Activated naive CD4-positive, alpha-beta T cell treated with anti-CD3 and anti-CD28 coated beads, Interleukin-2, amount 10 ng/mL, durations not matched to agents 7 days and 5 days (primary cell): ENCODE data around the gene ZFYVE9.
"Not testable (repeated sequence)": the region's sequence is repeated elsewhere in the genome, so short reads cannot be mapped to it uniquely, and the experiment has no call there.

ENCODE experiments used
- CTCF ChIA-PET: fragments of 350-600 bp; sonication (Branson Sonifier 250); formaldehyde crosslinking; loops from one replicate; lab custom pipeline; 2021; ENCODE audit warnings: antibody characterized with exemption; lab: Charles Lee
- DNase-seq: peaks from one replicate; pipeline ENCODE4 v3.0.0-alpha.2; 2020
- H3K27ac Mint-ChIP-seq: one replicate; pipeline ENCODE4 v1.8.0; 2021; ENCODE audit warnings: mild to moderate bottlenecking, moderate library complexity, mixed read lengths
- H3K27me3 Mint-ChIP-seq: one replicate; pipeline ENCODE4 v1.8.0; 2021; ENCODE audit warnings: mild to moderate bottlenecking, mixed read lengths
- H3K36me3 Mint-ChIP-seq: one replicate; pipeline ENCODE4 v1.8.0; 2021; ENCODE audit warnings: mixed read lengths
- H3K4me1 Mint-ChIP-seq: one replicate; pipeline ENCODE4 v1.8.0; 2021; ENCODE audit warnings: mixed read lengths
- H3K4me3 Mint-ChIP-seq: one replicate; pipeline ENCODE4 v1.8.0; 2021; ENCODE audit warnings: mild to moderate bottlenecking, moderate library complexity, mixed read lengths
- H3K9me3 Mint-ChIP-seq: one replicate; pipeline ENCODE4 v1.8.0; 2021; ENCODE audit warnings: mixed read lengths

The ZFYVE9 gene

DNA sequence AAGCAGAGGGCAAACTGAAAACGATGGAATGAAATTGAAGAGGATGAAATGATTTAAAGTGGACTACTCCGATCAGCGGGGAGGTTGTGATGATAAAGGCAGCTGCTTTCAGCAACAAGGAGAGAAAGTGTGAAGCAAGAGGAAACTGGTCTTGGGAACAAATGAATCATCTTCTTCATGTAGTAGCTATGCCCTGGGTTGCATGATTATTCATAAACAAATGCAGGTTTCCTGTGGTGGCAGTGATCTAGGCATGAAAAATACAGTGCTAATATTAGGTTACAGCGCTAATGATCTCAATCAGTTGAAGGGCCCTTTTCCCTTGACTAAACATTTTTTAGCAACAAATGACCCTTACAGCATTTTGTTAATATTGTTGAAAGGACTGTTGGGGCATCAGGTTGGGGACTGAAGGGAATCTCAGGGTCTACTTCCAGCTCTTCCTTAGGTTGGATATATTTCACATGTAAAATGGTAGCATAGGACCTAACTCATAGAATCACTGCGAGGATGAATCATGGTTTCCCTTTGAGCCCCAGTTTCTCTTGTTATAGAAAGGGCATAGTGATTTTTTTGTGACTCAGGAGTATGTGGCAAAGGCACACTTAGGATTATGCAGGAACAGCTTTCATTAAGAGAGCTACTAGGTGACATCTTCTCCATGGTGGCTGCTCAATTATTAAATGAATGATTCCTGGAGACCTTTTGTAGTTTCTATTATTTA lies 1.9 kb upstream of the ZFYVE9 start:
- H3K4me3 Mint-ChIP-seq: no peak overlapping the region
- no peaks in the 10 kb centered on the region for H3K36me3 Mint-ChIP-seq
- DNase-seq: no peak
- H3K27ac Mint-ChIP-seq: no peak overlapping the region
- H3K4me1 Mint-ChIP-seq: peaks cover 31% of the 10 kb centered on the region
- no peaks in the 10 kb centered on the region for H3K9me3 Mint-ChIP-seq
- peaks cover 20% of the 10 kb centered on the region for H3K27me3 Mint-ChIP-seq
- CTCF ChIA-PET: interaction anchor here (0.7 to 1.3 kb wide), 2 partner anchors 13 to 75 kb away, joined by 3 read pairs; no protein-coding TSS in a partner anchor

DNA sequence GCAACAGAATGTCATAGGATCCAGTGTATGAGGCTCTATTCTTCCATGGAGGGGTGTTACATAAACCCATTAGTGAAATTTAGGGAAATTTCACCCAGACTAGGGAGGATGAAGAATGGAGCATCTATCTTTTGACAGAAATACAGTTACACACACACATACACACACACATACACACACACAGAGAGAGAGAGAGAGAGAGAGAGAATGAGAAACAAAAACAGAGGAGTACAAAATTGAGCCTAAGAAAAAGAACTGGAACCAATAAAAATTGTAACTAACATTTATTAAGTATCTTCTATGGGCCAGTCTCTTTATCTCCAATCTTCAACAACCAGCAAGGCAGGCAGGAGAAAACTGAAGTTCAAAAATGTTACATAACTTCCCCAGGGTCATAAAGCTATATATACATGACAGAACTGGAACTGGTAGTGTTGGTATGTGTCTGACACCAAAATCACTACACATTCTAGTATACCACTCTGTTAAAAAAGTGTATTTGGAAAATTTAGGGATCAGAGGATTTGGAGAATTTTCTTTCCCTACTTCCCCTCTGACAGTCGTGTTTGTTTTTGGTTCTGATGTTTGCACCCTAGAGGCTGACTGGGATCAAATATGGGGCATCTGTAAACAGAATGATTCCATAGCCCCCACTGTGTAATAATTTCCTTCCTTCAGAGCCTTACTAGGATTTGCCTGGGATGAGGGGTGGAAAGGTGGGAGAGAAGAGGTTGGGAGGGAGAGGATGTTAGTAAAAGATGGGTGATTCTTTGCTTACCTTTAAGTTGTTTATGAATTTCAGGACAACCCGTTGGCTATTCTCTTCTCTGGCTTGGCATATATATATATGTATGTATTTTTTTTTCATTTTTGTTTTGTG lies 1.0 kb upstream of the ZFYVE9 start:
- H3K36me3 Mint-ChIP-seq: no peaks in the 10 kb centered on the region
- no peak overlapping the region for H3K27ac Mint-ChIP-seq
- CTCF ChIA-PET: interaction anchor here (0.7 to 1.3 kb wide), 2 partner anchors 13 to 76 kb away, joined by 3 read pairs; no protein-coding TSS in a partner anchor
- no peak for DNase-seq
- H3K27me3 Mint-ChIP-seq: peaks cover 20% of the 10 kb centered on the region
- H3K4me3 Mint-ChIP-seq: peak overlapping the region; percentile 71
- peaks cover 34% of the 10 kb centered on the region for H3K4me1 Mint-ChIP-seq
- no peaks in the 10 kb centered on the region for H3K9me3 Mint-ChIP-seq

DNA sequence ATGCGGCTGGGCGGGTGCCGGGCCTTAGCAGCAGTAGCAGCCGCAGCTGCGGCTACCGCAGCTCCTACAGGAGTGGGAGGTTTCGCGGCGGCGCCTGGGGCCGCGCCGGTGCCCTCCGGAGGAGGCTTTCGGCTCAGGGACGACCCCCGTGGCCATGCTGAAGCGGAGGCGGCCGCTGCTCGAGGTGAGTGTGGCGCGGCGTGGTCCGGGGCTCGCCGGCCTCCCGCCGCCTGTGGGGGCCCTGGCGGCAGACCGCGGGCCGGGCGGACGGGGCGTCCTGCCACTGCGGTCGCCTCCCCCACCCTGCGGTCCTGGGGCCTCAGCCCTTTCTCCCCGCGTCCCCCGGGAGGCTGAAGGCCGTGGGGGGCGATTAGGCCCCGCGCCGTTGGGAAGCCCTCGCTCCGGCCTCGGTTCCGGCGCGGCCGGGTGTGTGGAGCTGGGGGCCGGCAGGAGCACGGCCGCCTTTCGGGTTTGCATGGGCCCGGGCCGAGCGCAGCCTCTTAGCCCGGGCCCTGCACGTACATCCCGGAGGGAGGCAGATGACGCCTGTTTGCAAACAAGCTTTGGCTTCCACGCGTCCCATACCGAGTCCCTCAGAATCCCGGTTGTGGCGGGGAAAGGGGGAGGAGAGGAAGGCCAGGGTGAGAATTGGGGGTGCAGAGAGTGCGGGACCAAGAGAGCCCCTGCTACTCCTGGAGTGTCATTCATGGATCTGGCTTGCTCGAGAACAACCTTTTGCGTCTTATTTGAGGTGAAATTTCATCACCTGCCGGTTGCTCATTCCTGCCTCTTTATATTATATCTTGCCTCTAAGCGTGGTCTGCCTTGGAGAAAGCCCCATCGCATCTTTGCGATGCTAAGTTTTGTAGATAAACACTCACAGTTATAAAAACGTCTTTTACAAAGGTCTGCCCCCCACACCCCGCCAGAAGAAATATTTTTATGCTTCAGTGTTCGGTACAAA lies 613 bp downstream of the ZFYVE9 start:
- no peak for DNase-seq
- CTCF ChIA-PET: no interaction called here
- H3K27ac Mint-ChIP-seq: no peak overlapping the region
- no peaks in the 10 kb centered on the region for H3K36me3 Mint-ChIP-seq
- no peaks in the 10 kb centered on the region for H3K9me3 Mint-ChIP-seq
- peaks cover 34% of the 10 kb centered on the region for H3K4me1 Mint-ChIP-seq
- peak overlapping the region; percentile 78 for H3K4me3 Mint-ChIP-seq
- peaks cover 20% of the 10 kb centered on the region for H3K27me3 Mint-ChIP-seq

DNA sequence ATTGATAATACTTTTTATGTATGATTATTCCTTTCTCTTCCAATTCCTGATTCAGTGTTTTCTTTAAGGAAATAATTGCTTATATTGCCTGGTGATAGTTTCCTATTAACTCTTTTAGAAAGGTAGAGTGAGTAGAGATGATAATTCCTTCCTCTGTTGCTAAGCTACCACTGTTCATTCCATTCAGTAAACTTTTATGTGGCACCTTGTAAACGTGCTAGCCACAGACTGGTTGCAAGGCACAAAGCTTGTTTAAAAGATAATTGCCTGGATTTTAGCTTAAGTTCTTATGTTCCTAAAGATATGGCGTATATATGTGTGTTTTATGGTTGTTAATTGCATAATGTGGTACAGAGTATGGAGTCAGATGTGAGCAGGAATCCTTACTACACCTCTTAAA lies 3.2 kb downstream of the ZFYVE9 start:
- Mint-ChIP-seq H3K4me1 (peaks cover 23% of the 10 kb centered on the region), H3K27ac (no peak overlapping the region), H3K9me3 (no peaks in the 10 kb centered on the region), H3K27me3 (peaks cover 20% of the 10 kb centered on the region), H3K4me3 (no peak overlapping the region), H3K36me3 (no peaks in the 10 kb centered on the region)
- CTCF ChIA-PET: interaction anchor here (1.2 kb wide), 1 partner anchor 18 kb away, joined by 4 read pairs; no protein-coding TSS in a partner anchor
- DNase-seq: no peak

DNA sequence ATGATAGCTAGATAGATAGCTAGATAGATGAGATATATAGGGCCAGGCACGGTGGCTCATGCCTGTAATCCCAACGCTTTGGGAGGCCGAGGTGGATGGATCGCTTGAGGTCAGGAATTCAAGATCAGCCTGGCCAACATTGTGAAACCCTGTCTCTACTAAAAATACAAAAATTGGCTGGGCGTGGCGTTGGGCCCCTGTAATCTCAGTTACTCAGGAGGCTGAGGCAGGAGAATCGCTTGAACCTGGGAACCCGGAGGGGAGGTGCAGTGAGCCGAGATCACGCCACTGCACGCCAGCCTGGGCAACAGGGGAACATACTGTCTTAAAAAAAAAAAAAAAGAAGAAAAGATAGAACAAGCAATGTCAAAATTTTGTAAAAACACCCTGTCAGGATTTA lies 8.6 kb downstream of the ZFYVE9 start:
- not testable (repeated sequence) for H3K36me3 Mint-ChIP-seq, H3K27ac Mint-ChIP-seq

DNA sequence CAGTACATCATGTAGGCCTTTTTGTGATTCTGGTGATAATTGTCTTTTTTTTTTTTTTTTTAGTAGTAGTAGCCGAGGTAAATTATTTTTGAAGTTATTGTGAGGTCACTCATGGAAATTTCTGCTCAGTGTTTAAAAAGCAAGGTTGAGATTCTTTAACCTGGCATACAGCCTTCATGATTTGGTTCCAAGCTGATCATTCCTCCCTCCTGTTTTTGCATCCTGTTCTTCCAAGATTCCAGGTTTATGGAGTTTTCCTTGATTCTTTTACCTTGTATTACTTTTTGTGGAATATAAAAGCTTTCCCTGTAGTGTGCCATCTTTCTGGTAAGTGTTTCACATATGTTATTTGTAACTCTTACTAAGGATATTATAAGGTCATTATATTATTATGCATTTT lies 9.1 kb downstream of the ZFYVE9 start:
- H3K4me3 Mint-ChIP-seq: no peak overlapping the region
- DNase-seq: no peak
- no peaks in the 10 kb centered on the region for H3K27me3 Mint-ChIP-seq
- no peaks in the 10 kb centered on the region for H3K4me1 Mint-ChIP-seq
- H3K36me3 Mint-ChIP-seq: no peaks in the 10 kb centered on the region
- CTCF ChIA-PET: no interaction called here
- no peak overlapping the region for H3K27ac Mint-ChIP-seq
- H3K9me3 Mint-ChIP-seq: no peaks in the 10 kb centered on the region

More for the DNA sequence above, 8.6 kb downstream of the ZFYVE9 start:
- H3K27me3 Mint-ChIP-seq, H3K4me3 Mint-ChIP-seq, CTCF ChIA-PET, DNase-seq, H3K9me3 Mint-ChIP-seq, H3K4me1 Mint-ChIP-seq: not testable (repeated sequence)

DNA sequence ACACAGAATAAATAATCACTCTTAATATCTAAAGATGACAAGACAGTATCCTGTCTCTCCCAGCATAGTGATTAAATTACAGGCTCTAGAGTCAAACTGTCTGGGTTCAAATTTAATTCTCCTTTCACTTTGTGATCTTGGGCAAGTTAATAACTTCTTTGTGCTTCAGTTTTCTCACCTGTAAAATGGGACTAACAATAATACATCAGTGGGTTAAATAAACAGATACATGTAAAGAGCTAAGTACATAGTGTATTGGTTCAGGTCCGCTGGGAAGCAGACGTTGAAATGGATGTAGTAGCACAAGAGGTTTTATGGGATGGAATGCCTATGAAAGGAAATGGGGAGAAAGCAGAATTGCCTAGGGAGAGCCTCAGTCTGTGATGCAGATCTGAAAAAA lies 10.7 kb downstream of the ZFYVE9 start:
- no peaks in the 10 kb centered on the region for H3K9me3 Mint-ChIP-seq
- H3K36me3 Mint-ChIP-seq: no peaks in the 10 kb centered on the region
- DNase-seq: no peak
- H3K27ac Mint-ChIP-seq: no peak overlapping the region
- H3K4me1 Mint-ChIP-seq: no peaks in the 10 kb centered on the region
- H3K4me3 Mint-ChIP-seq: no peak overlapping the region
- CTCF ChIA-PET: no interaction called here
- no peaks in the 10 kb centered on the region for H3K27me3 Mint-ChIP-seq

DNA sequence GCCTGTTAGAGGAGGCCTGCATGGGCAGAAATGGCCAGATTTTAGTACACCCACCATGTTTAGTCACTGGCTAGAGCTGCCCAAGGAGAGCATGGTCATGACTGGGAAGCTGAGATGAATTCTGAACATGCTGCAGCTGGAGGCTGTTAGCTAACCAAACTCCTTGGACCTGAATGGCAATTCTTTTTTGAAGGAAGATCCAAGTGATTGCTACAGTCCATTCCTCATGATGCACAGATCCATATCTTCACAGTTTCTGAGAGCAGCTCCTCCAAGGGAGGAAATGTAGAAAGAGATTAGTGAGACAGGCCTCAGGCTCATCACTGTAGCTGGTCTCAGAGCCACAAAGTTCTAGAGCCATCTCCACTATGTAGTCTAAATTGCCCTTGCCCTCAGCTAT lies 11.1 kb downstream of the ZFYVE9 start:
- no peak for DNase-seq
- Mint-ChIP-seq H3K27me3 (no peaks in the 10 kb centered on the region), H3K4me1 (no peaks in the 10 kb centered on the region), H3K9me3 (no peaks in the 10 kb centered on the region), H3K27ac (no peak overlapping the region), H3K4me3 (no peak overlapping the region), H3K36me3 (no peaks in the 10 kb centered on the region)
- CTCF ChIA-PET: interaction anchor here (1.2 kb wide), 1 partner anchor 141 kb away, joined by 4 read pairs; no protein-coding TSS in a partner anchor

DNA sequence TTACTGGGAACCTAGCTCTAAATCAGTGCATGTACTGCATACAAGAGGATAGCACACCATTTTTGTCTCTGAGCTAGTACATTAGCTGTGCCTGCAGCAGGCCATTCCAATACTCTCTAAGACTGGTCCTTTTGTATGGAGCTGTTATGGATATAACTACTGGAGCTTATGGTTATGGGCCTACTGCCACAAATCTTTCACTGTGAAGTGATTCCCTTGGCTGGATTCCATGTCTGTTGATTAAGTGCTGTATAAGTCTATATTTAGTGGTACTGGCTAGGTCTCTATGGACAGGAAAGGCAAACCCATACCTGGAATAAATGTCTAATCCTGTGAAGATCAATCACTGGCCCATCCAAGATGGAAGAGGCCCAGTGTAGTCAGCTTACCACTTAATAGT lies 12.0 kb downstream of the ZFYVE9 start:
- Mint-ChIP-seq H3K4me1 (no peaks in the 10 kb centered on the region), H3K9me3 (no peaks in the 10 kb centered on the region), H3K27me3 (no peaks in the 10 kb centered on the region), H3K36me3 (no peaks in the 10 kb centered on the region), H3K4me3 (no peak overlapping the region), H3K27ac (no peak overlapping the region)
- DNase-seq: no peak
- CTCF ChIA-PET: interaction anchor here (0.5 to 1.2 kb wide), 2 partner anchors 32 to 140 kb away, joined by 3 to 4 read pairs; no protein-coding TSS in a partner anchor

DNA sequence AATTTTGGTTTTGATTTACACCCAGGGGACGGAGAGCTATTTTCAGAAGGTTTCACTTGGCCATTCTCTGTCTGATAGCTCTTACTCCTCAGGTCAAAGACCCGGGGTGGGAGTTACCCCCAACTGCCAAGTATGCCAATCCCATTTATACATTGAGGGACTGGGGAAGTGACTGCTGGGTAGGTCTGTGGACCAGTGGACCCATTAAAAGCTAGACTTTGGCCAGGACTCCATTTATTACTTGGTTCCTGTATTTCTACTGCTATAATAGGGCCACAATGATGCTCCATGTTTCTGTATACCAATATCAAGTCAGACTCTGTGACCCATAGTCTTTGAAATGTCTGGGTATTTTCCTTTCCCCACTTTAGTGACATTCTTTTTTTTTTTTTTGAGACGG lies 14.6 kb downstream of the ZFYVE9 start:
- CTCF ChIA-PET: no interaction called here
- H3K27me3 Mint-ChIP-seq: no peaks in the 10 kb centered on the region
- H3K27ac Mint-ChIP-seq: no peak overlapping the region
- H3K9me3 Mint-ChIP-seq: no peaks in the 10 kb centered on the region
- no peak overlapping the region for H3K4me3 Mint-ChIP-seq
- no peaks in the 10 kb centered on the region for H3K36me3 Mint-ChIP-seq
- DNase-seq: no peak
- H3K4me1 Mint-ChIP-seq: no peaks in the 10 kb centered on the region

DNA sequence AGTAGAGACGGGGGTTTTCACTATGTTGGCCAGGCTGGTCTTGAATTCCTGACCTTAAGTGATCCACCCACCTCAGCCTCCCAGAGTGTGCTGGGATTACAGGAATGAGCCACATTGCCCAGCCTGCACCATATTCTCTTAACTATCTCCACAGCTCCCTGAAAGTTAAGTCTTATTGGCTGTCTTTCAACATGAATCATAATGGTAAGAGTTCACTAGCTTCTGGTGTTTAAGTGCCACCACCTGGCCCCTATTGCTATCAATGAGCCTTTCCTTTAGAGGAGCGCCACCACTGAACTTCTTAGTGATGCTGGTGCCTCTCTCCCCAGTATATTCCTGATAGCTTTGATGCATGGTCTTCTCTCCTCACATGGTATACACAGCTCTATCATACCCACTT lies 15.7 kb downstream of the ZFYVE9 start:
- Mint-ChIP-seq H3K27ac (no peak overlapping the region), H3K4me3 (no peak overlapping the region), H3K36me3 (no peaks in the 10 kb centered on the region), H3K4me1 (no peaks in the 10 kb centered on the region), H3K9me3 (no peaks in the 10 kb centered on the region), H3K27me3 (no peaks in the 10 kb centered on the region)
- CTCF ChIA-PET: no interaction called here
- DNase-seq: no peak

DNA sequence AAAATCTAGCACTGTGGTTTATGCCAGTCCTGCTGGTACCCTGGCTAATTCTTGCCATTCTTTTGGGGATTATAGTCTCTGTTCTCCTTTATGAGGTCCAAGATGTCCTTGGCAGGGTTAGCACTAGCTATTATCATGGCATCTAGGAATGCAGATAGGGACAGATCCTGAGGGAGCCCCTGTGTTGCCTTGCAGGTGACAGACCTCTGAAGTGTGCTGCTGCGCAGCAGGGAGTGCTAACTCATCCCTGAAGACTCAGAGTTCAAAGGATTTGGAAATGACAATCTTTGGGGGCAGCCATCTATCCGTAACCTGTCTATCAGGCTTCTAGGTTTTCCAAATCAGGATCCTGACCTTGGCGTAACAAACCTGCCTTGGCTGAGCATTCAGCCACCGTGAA lies 16.3 kb downstream of the ZFYVE9 start:
- Mint-ChIP-seq H3K36me3 (no peaks in the 10 kb centered on the region), H3K9me3 (no peaks in the 10 kb centered on the region), H3K27me3 (no peaks in the 10 kb centered on the region), H3K4me1 (no peaks in the 10 kb centered on the region), H3K27ac (no peak overlapping the region), H3K4me3 (no peak overlapping the region)
- CTCF ChIA-PET: no interaction called here
- DNase-seq: no peak

DNA sequence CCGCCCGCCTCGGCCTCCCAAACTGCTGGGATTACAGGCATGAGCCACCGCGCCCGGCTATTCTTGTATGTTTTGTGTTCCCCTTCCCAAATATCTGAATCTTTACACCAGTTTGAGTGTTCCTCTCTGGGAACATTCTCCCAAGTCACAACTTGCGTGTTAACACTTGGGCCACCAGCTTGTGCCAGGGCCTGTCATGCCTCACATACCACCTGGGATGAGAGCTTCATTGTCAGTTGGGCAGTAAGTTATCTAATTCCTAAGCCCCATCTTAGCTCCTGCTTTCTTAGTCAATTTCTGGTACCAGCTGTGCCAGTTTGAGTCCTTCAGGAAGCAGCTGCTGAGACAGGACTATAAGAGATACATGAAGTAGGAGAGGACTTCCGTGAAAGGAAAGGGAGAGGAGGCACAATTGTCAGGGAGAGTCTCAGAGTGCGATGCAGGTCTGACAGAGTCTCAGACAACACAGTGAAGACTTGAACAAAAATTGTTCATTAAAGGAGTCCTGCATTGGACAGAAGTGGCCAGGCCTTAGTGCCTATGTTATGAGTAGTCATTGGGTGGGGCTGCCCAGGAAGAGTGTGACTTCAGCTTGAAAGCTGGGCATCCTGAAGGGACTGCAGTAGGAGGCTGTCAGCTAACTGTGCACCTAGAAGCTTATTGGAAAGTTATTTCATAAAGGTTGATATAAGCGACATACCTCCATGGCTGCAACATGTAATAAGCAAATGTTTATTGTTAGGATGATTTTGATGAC lies 17.3 kb downstream of the ZFYVE9 start:
- no peak overlapping the region for H3K27ac Mint-ChIP-seq
- no peak overlapping the region for H3K4me3 Mint-ChIP-seq
- no peaks in the 10 kb centered on the region for H3K4me1 Mint-ChIP-seq
- H3K27me3 Mint-ChIP-seq: no peaks in the 10 kb centered on the region
- H3K36me3 Mint-ChIP-seq: no peaks in the 10 kb centered on the region
- H3K9me3 Mint-ChIP-seq: no peaks in the 10 kb centered on the region
- CTCF ChIA-PET: no interaction called here
- no peak for DNase-seq
